SK-N-SH (cell line): Measurements from ENCODE around the gene ZC3H15. TPM values are rescaled to one million over a fixed set of nuclear protein-coding genes. Genes with fewer than 3 reads are reported as not detected.
A peak's percentile ranks its signal among the peaks of the same experiment; 100 is the strongest.

Experiments used
- CTCF ChIA-PET: fragments of 300-600, 350-600 bp; formaldehyde crosslinking; extraction: SDS; loops from one replicate; lab custom pipeline; 2021; lab: Yijun Ruan, JAX
- POLR2A ChIA-PET: fragments of 350-600 bp; sonication (Branson Sonifier 250); formaldehyde crosslinking; extraction: SDS; loops from one replicate; lab custom pipeline; 2020; ENCODE audit warnings: antibody characterized with exemption, inconsistent platforms; lab: Yijun Ruan, JAX
- DNase-seq: peaks from one replicate; pipeline ENCODE4 v3.0.0; 2012
- H2AFZ ChIP-seq: fragments of 200-600 bp; sonication (generic); 2 replicates; pipeline ENCODE4 v1.8.1; 2016; ENCODE audit warnings: antibody characterized with exemption, mild to moderate bottlenecking, low read depth
- H3F3A ChIP-seq: fragments of 200-600 bp; sonication (generic); replicated peaks from 2 replicates; pipeline ENCODE3; 2016; ENCODE audit warnings: antibody characterized with exemption, mild to moderate bottlenecking; ENCODE audit not compliant: insufficient read depth
- H3K27ac ChIP-seq, 2 experiments: fragments of 200-500 bp in 1 of 2; fragments of 200-600 bp in 1 of 2; sonication (Bioruptor generic) in 1 of 2; sonication (generic), shearing (Covaris generic) in 1 of 2; 2 replicates each; pipeline versions ENCODE4 v1.5.1 to v1.6.1; 2014 to 2016; ENCODE audit warnings: low read depth in 2 of 2, inconsistent platforms in 1 of 2, low read length in 1 of 2, mild to moderate bottlenecking in 1 of 2, mixed read lengths in 1 of 2
- H3K27me3 ChIP-seq: fragments of 200-600 bp; sonication (generic), shearing (Covaris generic); 2 replicates; pipeline ENCODE4 v1.6.1; 2016; ENCODE audit warnings: mixed run types; ENCODE audit not compliant: insufficient read depth
- H3K36me3 ChIP-seq, 2 experiments: fragments of 200-500 bp in 1 of 2; fragments of 200-600 bp in 1 of 2; sonication (Bioruptor generic) in 1 of 2; sonication (generic) in 1 of 2; replicated peaks in 1 of 2; 2 replicates each; pipeline versions ENCODE3 to v1.5.1; 2014 to 2016; ENCODE audit warnings: low read length in 1 of 2, mild to moderate bottlenecking in 1 of 2; ENCODE audit not compliant: insufficient read depth in 2 of 2, control insufficient read depth in 1 of 2
- H3K4me1 ChIP-seq, 2 experiments: fragments of 200-500 bp in 1 of 2; fragments of 200-600 bp in 1 of 2; sonication (Bioruptor generic) in 1 of 2; sonication (generic), shearing (Covaris generic) in 1 of 2; 2 replicates each; pipeline versions ENCODE4 v1.5.1 to v1.6.1; 2014 to 2016; ENCODE audit warnings: low read depth in 1 of 2, low read length in 1 of 2, mixed run types in 1 of 2; ENCODE audit not compliant: insufficient read depth in 2 of 2, control insufficient read depth in 1 of 2
- H3K4me2 ChIP-seq: fragments of 200-600 bp; sonication (generic), shearing (Covaris generic); 2 replicates; pipeline ENCODE4 v1.6.1; 2017; ENCODE audit warnings: mixed run types
- H3K4me3 ChIP-seq, 2 experiments: fragments of 200-500 bp in 1 of 2; fragments of 200-600 bp in 1 of 2; sonication (Bioruptor generic) in 1 of 2; sonication (generic), shearing (Covaris generic) in 1 of 2; 2 replicates each; pipeline versions ENCODE4 v1.5.1 to v1.8.1; 2014 to 2016; ENCODE audit warnings: low read depth in 2 of 2, inconsistent platforms in 1 of 2, low read length in 1 of 2, mild to moderate bottlenecking in 1 of 2, mixed read lengths in 1 of 2, moderate library complexity in 1 of 2
- H3K79me2 ChIP-seq: fragments of 200-600 bp; sonication (generic); 2 replicates; pipeline ENCODE4 v1.8.1; 2017; ENCODE audit warnings: mild to moderate bottlenecking; ENCODE audit not compliant: insufficient read depth
- H3K9ac ChIP-seq: fragments of 200-600 bp; sonication (generic); 2 replicates; pipeline ENCODE4 v1.6.1; 2017; ENCODE audit warnings: mixed run types
- H3K9me2 ChIP-seq: fragments of 200-600 bp; sonication (generic); 2 replicates; pipeline ENCODE4 v1.6.1; 2017; ENCODE audit warnings: mixed run types
- H3K9me3 ChIP-seq: fragments of 200-600 bp; sonication (generic); 2 replicates; pipeline ENCODE4 v1.6.1; 2017; ENCODE audit warnings: mixed run types, mild to moderate bottlenecking, moderate library complexity
- H4K20me1 ChIP-seq: fragments of 200-600 bp; sonication (generic); 2 replicates; pipeline ENCODE4 v1.6.1; 2017; ENCODE audit warnings: mild to moderate bottlenecking, mixed run types; ENCODE audit not compliant: insufficient read depth
- CTCF ChIP-seq: fragments of 200-600 bp; sonication (generic); IDR thresholded peaks from 2 replicates; pipeline ENCODE4 v1.6.1; 2017; ENCODE audit warnings: antibody characterized with exemption, mild to moderate bottlenecking, moderate library complexity
- ELF1 ChIP-seq: IDR thresholded peaks from 2 replicates; pipeline ENCODE4 v1.4.0; 2012
- EP300 ChIP-seq, 2 experiments: IDR thresholded peaks; 2 replicates each; pipeline versions ENCODE4 v1.4.0 to v1.6.1; 2012; ENCODE audit warnings: borderline replicate concordance in 1 of 2, low read depth in 1 of 2, low read length in 1 of 2
- EZH2phosphoT487 ChIP-seq: fragments of 200-600 bp; sonication (generic); IDR thresholded peaks from 2 replicates; pipeline ENCODE4 v1.6.1; 2017; ENCODE audit warnings: low read depth, mixed run types, mild to moderate bottlenecking, antibody characterized with exemption, moderate library complexity, borderline replicate concordance
- FOSL2 ChIP-seq: IDR thresholded peaks from 2 replicates; pipeline ENCODE4 v1.4.0; 2012; ENCODE audit warnings: low read depth, mild to moderate bottlenecking, moderate library complexity, borderline replicate concordance
- FOXJ3 ChIP-seq: sonication (generic); formaldehyde crosslinking; IDR thresholded peaks from 2 replicates; pipeline ENCODE4 v1.5.1; 2020; ENCODE audit warnings: mild to moderate bottlenecking, missing genetic modification reagents
- FOXM1 ChIP-seq: IDR thresholded peaks from 2 replicates; pipeline ENCODE4 v1.4.0; 2012; ENCODE audit warnings: low read depth, mild to moderate bottlenecking
- JUND ChIP-seq: IDR thresholded peaks from 2 replicates; pipeline ENCODE4 v1.4.0; 2012
- MAX ChIP-seq: IDR thresholded peaks from 2 replicates; pipeline ENCODE4 v1.4.0; 2012; ENCODE audit warnings: low read depth
- MEF2A ChIP-seq: IDR thresholded peaks from 2 replicates; pipeline ENCODE4 v1.4.0; 2012; ENCODE audit warnings: low read depth, borderline replicate concordance
- MXI1 ChIP-seq: IDR thresholded peaks from 2 replicates; pipeline ENCODE4 v1.6.1; 2012; ENCODE audit warnings: mild to moderate bottlenecking, low read depth, low read length, improper control_type of control experiment
- NRF1 ChIP-seq: IDR thresholded peaks from 2 replicates; pipeline ENCODE4 v1.6.1; 2012; ENCODE audit warnings: low read depth, mild to moderate bottlenecking, low read length
- RAD21 ChIP-seq: IDR thresholded peaks from 2 replicates; pipeline ENCODE4 v1.6.1; 2012; ENCODE audit warnings: mild to moderate bottlenecking, low read length
- REST ChIP-seq: IDR thresholded peaks from 2 replicates; pipeline ENCODE4 v1.6.1; 2012; ENCODE audit warnings: mild to moderate bottlenecking, low read depth, low read length, moderate library complexity
- RFX5 ChIP-seq: IDR thresholded peaks from 2 replicates; pipeline ENCODE4 v1.6.1; 2012; ENCODE audit warnings: mild to moderate bottlenecking, improper control_type of control experiment, low read length
- RXRA ChIP-seq: IDR thresholded peaks from 2 replicates; pipeline ENCODE4 v1.4.0; 2012; ENCODE audit warnings: low read depth, mild to moderate bottlenecking, borderline replicate concordance
- SMC3 ChIP-seq: IDR thresholded peaks from 2 replicates; pipeline ENCODE4 v1.6.1; 2012; ENCODE audit warnings: low read depth, low read length, improper control_type of control experiment
- TAF1 ChIP-seq: IDR thresholded peaks from 2 replicates; pipeline ENCODE4 v1.6.1; 2012; ENCODE audit warnings: low read depth, mild to moderate bottlenecking, low read length, moderate library complexity, borderline replicate concordance
- USF2 ChIP-seq: fragments of 150-350 bp; IDR thresholded peaks from 2 replicates; pipeline ENCODE4 v1.6.1; 2017; ENCODE audit warnings: antibody characterized with exemption, low read length, low read depth, borderline replicate concordance
- YY1 ChIP-seq: IDR thresholded peaks from 2 replicates; pipeline ENCODE4 v1.4.0; 2012; ENCODE audit warnings: low read depth, mild to moderate bottlenecking
- WGBS: methylation state at CpG from one replicate; pipeline ENCODE4 v1.1.6; 2017; ENCODE audit warnings: low lambda C conversion rate; 5-methylcytosine and 5-hydroxymethylcytosine counted together
- polyA plus RNA-seq, 3 experiments: library from polyadenylated mRNA; depleted of rRNA; stranded (reverse); fragments of >200 nt; gene quantifications; 2 replicates each; pipeline ENCODE4 v1.2.3, GENCODE V29; 2012

Gene ZC3H15
- polyA plus RNA-seq, 1 of the 3 experiments (the other 2 are of a cell fraction) = 26.5 TPM

GRCh38 chr2:186503827-186504606, 18.0 kb downstream of the ZC3H15 start:
- Histone ChIP-seq H4K20me1 (peaks cover 5% of the 10 kb centered on the region; the same call in 1 of the 2 replicates), H2AFZ (no peak overlapping the region), H3K9ac (no peak overlapping the region), H3K4me3 (no peak overlapping the region; a peak in 1 of 4 replicates), H3K27ac (peak overlapping the region in 1 of 2 experiments; percentile 6; a peak in 2 of 4 replicates), H3K9me2 (no peaks in the 10 kb centered on the region), H3K9me3 (no peaks in the 10 kb centered on the region), H3K4me1 (no peaks in the 10 kb centered on the region), H3K27me3 (no peaks in the 10 kb centered on the region), H3K79me2 (peaks cover 34% of the 10 kb centered on the region; the same call in 1 of the 2 replicates), H3K4me2 (no peak overlapping the region), H3K36me3 (peaks cover 76 to 77% of the 10 kb centered on the region in 2 experiments), H3F3A (peaks cover 5% of the 10 kb centered on the region)
- ChIA-PET CTCF (interaction anchor here (0.5 to 5.0 kb wide), 36 partner anchors 8 to 949 kb away, joined by 3 to 128 read pairs (median 4); partner anchors contain the start of genes ITGAV and ZC3H15), POLR2A (interaction anchor here (0.7 to 1.0 kb wide), 2 partner anchors 18 to 137 kb away, joined by 3 read pairs; partner anchors contain the start of gene ZC3H15)
- 46% methylated on average over 5 of the region's 5 CpGs for WGBS
- peak; percentile 29 for DNase-seq
- TF ChIP-seq RAD21 = peak; percentile 68
- no peak for TF ChIP-seq FOXM1
- TF ChIP-seq SMC3 = peak; percentile 40
- peak; percentile 79 for TF ChIP-seq CTCF

- DNase-seq = no peak
- Histone ChIP-seq H3K9ac (no peak overlapping the region), H3K27ac (no peak overlapping the region), H3K4me1 (no peaks in the 10 kb centered on the region), H3K9me2 (no peaks in the 10 kb centered on the region), H3K9me3 (no peaks in the 10 kb centered on the region), H4K20me1 (no peaks in the 10 kb centered on the region), H3K27me3 (no peaks in the 10 kb centered on the region), H3F3A (peaks cover 10% of the 10 kb centered on the region), H3K4me3 (no peak overlapping the region), H3K79me2 (peaks cover 33% of the 10 kb centered on the region), H2AFZ (no peak overlapping the region), H3K4me2 (no peak overlapping the region), H3K36me3 (peaks cover 87 to 91% of the 10 kb centered on the region in 2 experiments)
- CTCF ChIA-PET = interaction anchor here (0.6 to 4.4 kb wide), 6 partner anchors 9 to 134 kb away, joined by 3 to 34 read pairs (median 4); no protein-coding TSS in a partner anchor
- WGBS = 97% methylated on average over 3 of the region's 3 CpGs
- POLR2A ChIA-PET = interaction anchor here (1.0 kb wide), 1 partner anchor 22 kb away, joined by 5 read pairs; the partner anchor contains the start of gene ZC3H15
- TF ChIP-seq FOSL2 (no peak), FOXM1 (no peak), RXRA (no peak), NRF1 (no peak), USF2 (no peak), RAD21 (no peak), EZH2phosphoT487 (no peak), FOXJ3 (CRISPR knock-in tag) (no peak), JUND (no peak), TAF1 (no peak), RFX5 (no peak), ELF1 (no peak), REST (no peak), YY1 (no peak), MAX (no peak), MEF2A (no peak), SMC3 (no peak), EP300 (IDR thresholded peaks at IDR 0.05; ENCODE audit: borderline replicate concordance in 1 of 2, low read depth in 1 of 2, low read length in 1 of 2) (no peak), MXI1 (no peak)
These were observed 22.2 kb downstream of the ZC3H15 start for GRCh38 chr2:186508263-186508662.
